HEK293 (cell line): ENCODE measurements around the gene PPOX.

ENCODE experiments used
- AEBP2 ChIP-seq: fragments of 450-650 bp; formaldehyde crosslinking; IDR thresholded peaks from 2 replicates; pipeline ENCODE4 v1.5.1; 2016; ENCODE audit warnings: missing biosample characterization, missing genetic modification characterization, borderline replicate concordance
- ATF2 ChIP-seq: fragments of 450-650 bp; formaldehyde crosslinking; IDR thresholded peaks from 2 replicates; pipeline ENCODE4 v1.5.1; 2016; ENCODE audit warnings: missing biosample characterization, missing genetic modification characterization, low read depth
- HOXD13 ChIP-seq: sonication (generic); formaldehyde crosslinking; IDR thresholded peaks from 2 replicates; pipeline ENCODE4 v1.8.0; 2022; ENCODE audit warnings: missing genetic modification reagents, borderline replicate concordance
- KLF16 ChIP-seq: fragments of 450-650 bp; formaldehyde crosslinking; IDR thresholded peaks from 2 replicates; pipeline ENCODE4 v1.5.1; 2017; ENCODE audit warnings: missing biosample characterization, missing genetic modification characterization
- KLF9 ChIP-seq: fragments of 450-650 bp; formaldehyde crosslinking; IDR thresholded peaks from 2 replicates; pipeline ENCODE4 v1.5.1; 2016; ENCODE audit warnings: missing biosample characterization, missing genetic modification characterization, low read depth
- MZF1 ChIP-seq: fragments of 450-650 bp; formaldehyde crosslinking; IDR thresholded peaks from 2 replicates; pipeline ENCODE4 v1.5.1; 2017; ENCODE audit warnings: missing biosample characterization, missing genetic modification characterization, borderline replicate concordance
- PRDM10 ChIP-seq: fragments of 450-650 bp; formaldehyde crosslinking; IDR thresholded peaks from 2 replicates; pipeline ENCODE4 v1.5.1; 2016; ENCODE audit warnings: missing biosample characterization, missing genetic modification characterization
- RBAK ChIP-seq: fragments of 450-650 bp; formaldehyde crosslinking; IDR thresholded peaks from 2 replicates; pipeline ENCODE4 v1.5.1; 2016; ENCODE audit warnings: missing biosample characterization, missing genetic modification characterization
- ZBTB7A ChIP-seq: fragments of 450-650 bp; formaldehyde crosslinking; IDR thresholded peaks from 2 replicates; pipeline ENCODE4 v1.5.1; 2016; ENCODE audit warnings: low read depth, missing biosample characterization, missing genetic modification characterization
- ZFHX2 ChIP-seq: fragments of 450-650 bp; formaldehyde crosslinking; conservative IDR thresholded peaks from 2 replicates; pipeline ENCODE4 v1.5.1; 2016; ENCODE audit warnings: missing biosample characterization, missing genetic modification characterization
- ZNF133 ChIP-seq: fragments of 450-650 bp; formaldehyde crosslinking; IDR thresholded peaks from 2 replicates; pipeline ENCODE4 v1.5.1; 2016; ENCODE audit warnings: missing biosample characterization, missing genetic modification characterization
- ZNF169 ChIP-seq: fragments of 450-650 bp; formaldehyde crosslinking; IDR thresholded peaks from 2 replicates; pipeline ENCODE4 v1.5.1; 2016; ENCODE audit warnings: missing biosample characterization, missing genetic modification characterization
- ZNF18 ChIP-seq: fragments of 450-650 bp; formaldehyde crosslinking; IDR thresholded peaks from 2 replicates; pipeline ENCODE4 v1.5.1; 2016; ENCODE audit warnings: missing biosample characterization, missing genetic modification characterization
- ZNF221 ChIP-seq: fragments of 450-650 bp; formaldehyde crosslinking; IDR thresholded peaks from 2 replicates; pipeline ENCODE4 v1.5.1; 2017; ENCODE audit warnings: missing biosample characterization, missing genetic modification characterization, borderline replicate concordance
- ZNF404 ChIP-seq: fragments of 450-650 bp; formaldehyde crosslinking; IDR thresholded peaks from 2 replicates; pipeline ENCODE4 v1.5.1; 2017; ENCODE audit warnings: missing biosample characterization, missing genetic modification characterization
- ZNF423 ChIP-seq: fragments of 450-650 bp; formaldehyde crosslinking; IDR thresholded peaks from 2 replicates; pipeline ENCODE4 v1.5.1; 2016; ENCODE audit warnings: missing biosample characterization, missing genetic modification characterization
- ZNF449 ChIP-seq: fragments of 450-650 bp; formaldehyde crosslinking; IDR thresholded peaks from 2 replicates; pipeline ENCODE4 v1.5.1; 2017; ENCODE audit warnings: missing biosample characterization, mild to moderate bottlenecking, missing genetic modification characterization, moderate library complexity
- ZNF544 ChIP-seq: fragments of 450-650 bp; formaldehyde crosslinking; IDR thresholded peaks from 2 replicates; pipeline ENCODE4 v1.5.0; 2017; ENCODE audit warnings: missing biosample characterization, missing genetic modification characterization
- ZNF624 ChIP-seq: fragments of 450-650 bp; formaldehyde crosslinking; IDR thresholded peaks from 2 replicates; pipeline ENCODE4 v1.5.1; 2017; ENCODE audit warnings: missing biosample characterization, missing genetic modification characterization
- ZNF639 ChIP-seq: fragments of 450-650 bp; formaldehyde crosslinking; IDR thresholded peaks from 2 replicates; pipeline ENCODE4 v1.5.1; 2016; ENCODE audit warnings: missing biosample characterization, missing genetic modification characterization
- ZNF707 ChIP-seq: fragments of 450-650 bp; formaldehyde crosslinking; IDR thresholded peaks from 2 replicates; pipeline ENCODE4 v1.5.1; 2016; ENCODE audit warnings: missing biosample characterization, missing genetic modification characterization
- ZNF747 ChIP-seq: fragments of 450-650 bp; formaldehyde crosslinking; IDR thresholded peaks from 2 replicates; pipeline ENCODE4 v1.5.1; 2016; ENCODE audit warnings: missing biosample characterization, missing genetic modification characterization
- ZNF791 ChIP-seq: fragments of 450-650 bp; formaldehyde crosslinking; IDR thresholded peaks from 2 replicates; pipeline ENCODE4 v1.5.1; 2016; ENCODE audit warnings: missing biosample characterization, missing genetic modification characterization
- ZNF792 ChIP-seq: fragments of 450-650 bp; formaldehyde crosslinking; IDR thresholded peaks from 2 replicates; pipeline ENCODE4 v1.5.1; 2016; ENCODE audit warnings: missing biosample characterization, missing genetic modification characterization
- TF ChIP-seq, protein P1 (sequence below): fragments of 450-650 bp; formaldehyde crosslinking; IDR thresholded peaks from 2 replicates; pipeline ENCODE4 v1.5.1; 2017; ENCODE audit warnings: missing biosample characterization, missing genetic modification characterization
- TF ChIP-seq, protein P2 (sequence below): sonication (generic); formaldehyde crosslinking; IDR thresholded peaks from 2 replicates; pipeline ENCODE4 v1.8.1; 2022; ENCODE audit warnings: mild to moderate bottlenecking, moderate library complexity, missing genetic modification reagents

PPOX gene

GRCh38 chr1:161153682-161154337 is 12.4 kb upstream of the PPOX start, which contains the start of gene UFC1 (continued):
- TF ChIP-seq AEBP2 (tag by site-specific recombination) (no peak), HOXD13 (CRISPR knock-in tag) (no peak), ZNF221 (tag by site-specific recombination) (no peak), ZNF707 (tag by site-specific recombination) (no peak), ZNF544 (tag by site-specific recombination) (no peak), ZNF404 (tag by site-specific recombination) (no peak), ZNF18 (tag by site-specific recombination) (0 out of 2 replicates have a peak, but pooled peaks have one; percentile 40), KLF9 (peak; percentile 46; the same call in 1 of the 2 replicates), ZNF169 (no peak), PRDM10 (tag by site-specific recombination) (peak; percentile 74), ZNF747 (no peak), ZNF624 (tag by site-specific recombination) (0 out of 2 replicates have a peak, but pooled peaks have one; percentile 66), ZNF423 (tag by site-specific recombination) (no peak), RBAK (tag by site-specific recombination) (no peak), MZF1 (peak; percentile 85), KLF16 (tag by site-specific recombination) (peak; percentile 83; the same call in 1 of the 2 replicates), ZBTB7A (tag by site-specific recombination) (no peak; the same call in 1 of the 2 replicates), ATF2 (tag by site-specific recombination) (peak; percentile 31; the same call in 1 of the 2 replicates), ZNF639 (peak; percentile 96), ZNF133 (tag by site-specific recombination) (no peak), ZFHX2 (tag by site-specific recombination) (no peak), ZNF792 (no peak), ZNF791 (tag by site-specific recombination) (no peak), ZNF449 (tag by site-specific recombination) (peak; percentile 72; the same call in 1 of the 2 replicates)
- TF ChIP-seq, protein P1, sequence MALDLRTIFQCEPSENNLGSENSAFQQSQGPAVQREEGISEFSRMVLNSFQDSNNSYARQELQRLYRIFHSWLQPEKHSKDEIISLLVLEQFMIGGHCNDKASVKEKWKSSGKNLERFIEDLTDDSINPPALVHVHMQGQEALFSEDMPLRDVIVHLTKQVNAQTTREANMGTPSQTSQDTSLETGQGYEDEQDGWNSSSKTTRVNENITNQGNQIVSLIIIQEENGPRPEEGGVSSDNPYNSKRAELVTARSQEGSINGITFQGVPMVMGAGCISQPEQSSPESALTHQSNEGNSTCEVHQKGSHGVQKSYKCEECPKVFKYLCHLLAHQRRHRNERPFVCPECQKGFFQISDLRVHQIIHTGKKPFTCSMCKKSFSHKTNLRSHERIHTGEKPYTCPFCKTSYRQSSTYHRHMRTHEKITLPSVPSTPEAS (tag by site-specific recombination), result peak; percentile 40; the same call in 1 of the 2 replicates
- TF ChIP-seq, protein P2, sequence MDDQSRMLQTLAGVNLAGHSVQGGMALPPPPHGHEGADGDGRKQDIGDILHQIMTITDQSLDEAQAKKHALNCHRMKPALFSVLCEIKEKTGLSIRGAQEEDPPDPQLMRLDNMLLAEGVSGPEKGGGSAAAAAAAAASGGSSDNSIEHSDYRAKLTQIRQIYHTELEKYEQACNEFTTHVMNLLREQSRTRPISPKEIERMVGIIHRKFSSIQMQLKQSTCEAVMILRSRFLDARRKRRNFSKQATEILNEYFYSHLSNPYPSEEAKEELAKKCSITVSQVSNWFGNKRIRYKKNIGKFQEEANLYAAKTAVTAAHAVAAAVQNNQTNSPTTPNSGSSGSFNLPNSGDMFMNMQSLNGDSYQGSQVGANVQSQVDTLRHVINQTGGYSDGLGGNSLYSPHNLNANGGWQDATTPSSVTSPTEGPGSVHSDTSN (CRISPR knock-in tag), result no peak
